ENCODE results near the gene CFAP77. TPM values are rescaled to one million over a fixed set of nuclear protein-coding genes. Genes with fewer than 3 reads are reported as not detected.

Gene CFAP77
- polyA plus RNA-seq, 1 of the 3 experiments (the other 2 are of a cell fraction), result 1.1 TPM

GRCh38 chr9:132615774-132616173 lies 205.8 kb downstream of the CFAP77 start:
- Histone ChIP-seq H3K4me1 (ENCODE audit: control insufficient read depth in 1 of 2, insufficient read depth in 2 of 2, low read depth in 1 of 2, low read length in 1 of 2) (no peaks in the 10 kb centered on the region), H4K20me1 (ENCODE audit: insufficient read depth) (0 out of 2 replicates have a peak, but pooled peaks cover under 1% of the 10 kb centered on the region), H3K79me2 (ENCODE audit: insufficient read depth) (no peaks in the 10 kb centered on the region), H3K9me2 (no peaks in the 10 kb centered on the region), H3K27me3 (ENCODE audit: insufficient read depth) (no peaks in the 10 kb centered on the region), H3K4me3 (ENCODE audit: low read depth in 2 of 2, low read length in 1 of 2) (no peak overlapping the region), H3K4me2 (no peak overlapping the region), H3K9ac (no peak overlapping the region), H3F3A (replicated peaks; ENCODE audit: insufficient read depth) (no peaks in the 10 kb centered on the region), H3K27ac (ENCODE audit: low read depth in 2 of 2, low read length in 1 of 2) (no peak overlapping the region), H3K36me3 (replicated peaks in 1 of 2; ENCODE audit: control insufficient read depth in 1 of 2, insufficient read depth in 2 of 2, low read length in 1 of 2) (peaks cover 43 to 86% of the 10 kb centered on the region in 2 experiments), H2AFZ (ENCODE audit: low read depth) (no peak overlapping the region), H3K9me3 (no peaks in the 10 kb centered on the region)
- ChIA-PET CTCF (interaction anchor here (0.6 to 0.7 kb wide), 2 partner anchors 183 to 286 kb away, joined by 3 read pairs; no protein-coding TSS in a partner anchor), POLR2A (no interaction called here)
- WGBS (ENCODE audit: low lambda C conversion rate), result 93% methylated on average over 2 of the region's 2 CpGs
- DNase-seq, result no peak
- TF ChIP-seq SIN3A (IDR thresholded peaks at IDR 0.05; ENCODE audit: borderline replicate concordance, low read depth, low read length), result no peak
- no peak for TF ChIP-seq RCOR1 (IDR thresholded peaks at IDR 0.05; ENCODE audit: low read length)
- TF ChIP-seq SMC3 (IDR thresholded peaks at IDR 0.05; ENCODE audit: low read depth, low read length), result no peak
- no peak for TF ChIP-seq NRF1 (IDR thresholded peaks at IDR 0.05; ENCODE audit: low read depth, low read length)
- TF ChIP-seq USF1 (IDR thresholded peaks at IDR 0.05; ENCODE audit: borderline replicate concordance, low read depth), result no peak
- TF ChIP-seq MAX (IDR thresholded peaks at IDR 0.05; ENCODE audit: low read depth), result no peak
- no peak for TF ChIP-seq POLR2AphosphoS5 (IDR thresholded peaks at IDR 0.05; ENCODE audit: low read depth, low read length)
- no peak for TF ChIP-seq EZH2phosphoT487 (IDR thresholded peaks at IDR 0.05; ENCODE audit: borderline replicate concordance, low read depth)
- TF ChIP-seq IRF3 (IDR thresholded peaks at IDR 0.05; ENCODE audit: low read depth, low read length), result no peak
- no peak for TF ChIP-seq ELF1 (IDR thresholded peaks at IDR 0.05)
- TF ChIP-seq TCF12 (IDR thresholded peaks at IDR 0.05), result no peak
- no peak for TF ChIP-seq JUND (IDR thresholded peaks at IDR 0.05)
- no peak for TF ChIP-seq NFIC (IDR thresholded peaks at IDR 0.05; ENCODE audit: borderline replicate concordance)

- no peaks in the 10 kb centered on the region for H3K9me3 ChIP-seq
- peaks cover 48 to 85% of the 10 kb centered on the region in 2 experiments for H3K36me3 ChIP-seq (replicated peaks in 1 of 2; ENCODE audit: control insufficient read depth in 1 of 2, insufficient read depth in 2 of 2, low read length in 1 of 2)
- DNase-seq, result no peak
- no peak overlapping the region for H3K9ac ChIP-seq
- H3F3A ChIP-seq (replicated peaks; ENCODE audit: insufficient read depth), result no peaks in the 10 kb centered on the region
- H3K4me1 ChIP-seq (ENCODE audit: control insufficient read depth in 1 of 2, insufficient read depth in 2 of 2, low read depth in 1 of 2, low read length in 1 of 2), result no peaks in the 10 kb centered on the region
- H2AFZ ChIP-seq (ENCODE audit: low read depth), result no peak overlapping the region
- no peak overlapping the region for H3K4me3 ChIP-seq (ENCODE audit: low read depth in 2 of 2, low read length in 1 of 2)
- ChIA-PET POLR2A (no interaction called here), CTCF (no interaction called here)
- WGBS (ENCODE audit: low lambda C conversion rate), result 98% methylated on average over 5 of the region's 5 CpGs
- H3K9me2 ChIP-seq, result no peaks in the 10 kb centered on the region
- no peak overlapping the region for H3K27ac ChIP-seq (ENCODE audit: low read depth in 2 of 2, low read length in 1 of 2)
- no peaks in the 10 kb centered on the region for H3K79me2 ChIP-seq (ENCODE audit: insufficient read depth)
- H3K4me2 ChIP-seq, result no peak overlapping the region
- no peak for TF ChIP-seq YY1 (IDR thresholded peaks at IDR 0.05; ENCODE audit: low read depth)
- TF ChIP-seq EZH2phosphoT487 (IDR thresholded peaks at IDR 0.05; ENCODE audit: borderline replicate concordance, low read depth), result no peak
- no peaks in the 10 kb centered on the region for H4K20me1 ChIP-seq (ENCODE audit: insufficient read depth)
- H3K27me3 ChIP-seq (ENCODE audit: insufficient read depth), result no peaks in the 10 kb centered on the region
Observed at GRCh38 chr9:132616725-132617124, 206.7 kb downstream of the CFAP77 start.
